ENCODE measurements around the gene MMRN1.

DNA sequence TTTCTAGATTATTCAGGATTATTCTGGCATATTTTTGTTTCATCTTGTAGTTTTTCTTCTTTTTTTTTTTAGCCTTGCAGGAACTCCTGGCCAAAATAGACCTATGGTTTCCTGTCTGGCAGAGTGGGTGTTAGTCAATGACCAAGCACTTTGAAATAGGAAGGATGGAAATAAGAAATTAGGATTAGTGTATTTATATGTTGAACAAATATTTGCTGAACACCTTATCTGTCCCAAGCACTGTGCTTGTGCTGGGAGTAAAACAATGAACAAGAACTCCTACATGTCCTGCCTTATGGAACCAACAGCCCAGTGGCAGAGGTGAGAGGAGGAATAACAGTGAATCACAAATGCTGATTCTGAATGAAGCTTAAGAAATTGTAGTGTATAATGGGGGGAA, 4.5 kb downstream of the MMRN1 start:
- TF ChIP-seq, protein P1, sequence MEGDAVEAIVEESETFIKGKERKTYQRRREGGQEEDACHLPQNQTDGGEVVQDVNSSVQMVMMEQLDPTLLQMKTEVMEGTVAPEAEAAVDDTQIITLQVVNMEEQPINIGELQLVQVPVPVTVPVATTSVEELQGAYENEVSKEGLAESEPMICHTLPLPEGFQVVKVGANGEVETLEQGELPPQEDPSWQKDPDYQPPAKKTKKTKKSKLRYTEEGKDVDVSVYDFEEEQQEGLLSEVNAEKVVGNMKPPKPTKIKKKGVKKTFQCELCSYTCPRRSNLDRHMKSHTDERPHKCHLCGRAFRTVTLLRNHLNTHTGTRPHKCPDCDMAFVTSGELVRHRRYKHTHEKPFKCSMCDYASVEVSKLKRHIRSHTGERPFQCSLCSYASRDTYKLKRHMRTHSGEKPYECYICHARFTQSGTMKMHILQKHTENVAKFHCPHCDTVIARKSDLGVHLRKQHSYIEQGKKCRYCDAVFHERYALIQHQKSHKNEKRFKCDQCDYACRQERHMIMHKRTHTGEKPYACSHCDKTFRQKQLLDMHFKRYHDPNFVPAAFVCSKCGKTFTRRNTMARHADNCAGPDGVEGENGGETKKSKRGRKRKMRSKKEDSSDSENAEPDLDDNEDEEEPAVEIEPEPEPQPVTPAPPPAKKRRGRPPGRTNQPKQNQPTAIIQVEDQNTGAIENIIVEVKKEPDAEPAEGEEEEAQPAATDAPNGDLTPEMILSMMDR (IDR thresholded peaks at IDR 0.05; ENCODE audit: low read length): no peak
- TF ChIP-seq EZH2phosphoT487 (IDR thresholded peaks at IDR 0.05; ENCODE audit: low read length): no peak

Measured in MM.1S (cell line).